Activated naive CD4-positive, alpha-beta T cell treated with anti-CD3 and anti-CD28 coated beads, Interleukin-2, amount 50 U/mL, for 24 hours (primary cell): ENCODE measurements around the gene SELENOP.
"Not testable (repeated sequence)": the region's sequence is repeated elsewhere in the genome, so short reads cannot be mapped to it uniquely, and the experiment has no call there.

ENCODE experiments used
- H3K27ac Mint-ChIP-seq: one replicate; pipeline ENCODE4 v1.8.0; 2021; ENCODE audit warnings: mild to moderate bottlenecking, mixed read lengths
- H3K27me3 Mint-ChIP-seq: one replicate; pipeline ENCODE4 v1.8.0; 2021; ENCODE audit warnings: mixed read lengths
- H3K36me3 Mint-ChIP-seq: one replicate; pipeline ENCODE4 v1.8.0; 2021; ENCODE audit warnings: mixed read lengths
- H3K4me1 Mint-ChIP-seq: one replicate; pipeline ENCODE4 v1.8.0; 2021; ENCODE audit warnings: mixed read lengths
- H3K4me3 Mint-ChIP-seq: one replicate; pipeline ENCODE4 v1.8.0; 2021; ENCODE audit warnings: mild to moderate bottlenecking, mixed read lengths
- H3K9me3 Mint-ChIP-seq: one replicate; pipeline ENCODE4 v1.8.0; 2021; ENCODE audit warnings: mixed read lengths

The SELENOP gene, protein sequence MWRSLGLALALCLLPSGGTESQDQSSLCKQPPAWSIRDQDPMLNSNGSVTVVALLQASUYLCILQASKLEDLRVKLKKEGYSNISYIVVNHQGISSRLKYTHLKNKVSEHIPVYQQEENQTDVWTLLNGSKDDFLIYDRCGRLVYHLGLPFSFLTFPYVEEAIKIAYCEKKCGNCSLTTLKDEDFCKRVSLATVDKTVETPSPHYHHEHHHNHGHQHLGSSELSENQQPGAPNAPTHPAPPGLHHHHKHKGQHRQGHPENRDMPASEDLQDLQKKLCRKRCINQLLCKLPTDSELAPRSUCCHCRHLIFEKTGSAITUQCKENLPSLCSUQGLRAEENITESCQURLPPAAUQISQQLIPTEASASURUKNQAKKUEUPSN

DNA sequence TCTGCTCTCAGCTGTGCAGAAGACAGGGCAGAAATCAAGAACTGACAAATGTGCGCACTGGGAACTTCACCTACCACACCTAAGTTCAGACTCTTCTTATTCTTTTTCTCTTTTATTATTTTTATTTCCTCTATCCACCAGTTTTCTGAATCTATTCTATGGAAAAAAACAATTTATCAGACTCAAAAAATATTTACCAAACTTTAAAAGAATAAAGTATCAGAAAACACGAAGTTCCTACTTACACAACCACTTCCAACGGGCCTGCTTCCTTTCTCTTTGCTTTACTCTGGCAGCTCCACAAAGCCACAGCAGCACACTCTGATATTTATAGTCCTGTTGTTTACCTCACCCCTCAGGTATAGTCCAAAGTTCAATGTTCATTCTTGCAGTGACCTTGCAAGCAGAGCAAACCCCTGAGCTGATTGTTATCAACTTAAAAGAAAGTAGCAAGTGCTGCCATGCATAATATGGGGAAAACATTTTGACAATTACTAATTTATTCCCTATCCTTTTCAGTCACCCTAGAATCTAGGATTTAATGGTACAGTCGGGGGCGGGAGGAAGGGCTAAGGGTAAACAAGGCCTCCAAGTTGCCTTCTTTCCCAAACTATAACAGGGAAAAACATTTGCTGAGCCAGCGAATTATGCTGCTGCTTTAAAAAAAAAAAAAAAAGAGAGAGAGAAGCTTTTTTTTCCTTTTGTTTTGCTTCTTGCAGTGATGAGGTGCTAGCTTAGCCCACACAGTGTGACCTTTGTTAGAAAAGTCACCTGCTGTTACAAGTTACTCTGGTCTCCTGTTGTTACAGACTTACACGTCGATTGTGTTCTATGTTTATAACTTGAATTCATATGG lies at the start of gene SELENOP:
Gene SELENOP (minus strand): TSS at position 302 of the 856 bp plus-strand sequence. CDS start 3,539 bp downstream, outside the sequence.
- H3K4me3 Mint-ChIP-seq: no peak within 1 kb of the TSS
- peak within 1 kb of the TSS; percentile 27 for H3K27ac Mint-ChIP-seq
- no peaks in the 10 kb centered on the region for H3K36me3 Mint-ChIP-seq
- H3K9me3 Mint-ChIP-seq: no peaks in the 10 kb centered on the region
- peaks cover 5% of the 10 kb centered on the region for H3K4me1 Mint-ChIP-seq
- H3K27me3 Mint-ChIP-seq: no peaks in the 10 kb centered on the region

DNA sequence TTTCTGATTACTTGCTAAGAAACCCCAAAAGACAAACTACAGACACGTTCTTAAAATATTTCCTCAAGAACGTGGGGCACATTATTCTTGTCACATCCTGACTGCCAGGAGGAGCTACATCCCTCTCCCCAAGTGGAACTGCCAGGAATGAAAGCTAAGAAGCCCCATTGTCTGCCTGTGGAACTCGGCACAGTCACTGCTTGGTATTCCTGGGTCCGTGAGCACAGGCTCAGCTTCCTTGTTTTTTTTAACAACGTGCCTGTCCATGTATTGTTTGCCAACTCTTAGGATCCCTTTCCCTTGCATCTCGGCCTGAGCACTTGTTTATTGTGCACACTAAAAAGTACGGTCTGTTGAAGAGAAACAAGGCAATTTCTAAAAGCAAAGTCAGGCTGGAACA lies 47.0 kb upstream of the SELENOP start:
- H3K27me3 Mint-ChIP-seq: peaks cover 7% of the 10 kb centered on the region
- H3K4me3 Mint-ChIP-seq: no peak overlapping the region
- no peaks in the 10 kb centered on the region for H3K36me3 Mint-ChIP-seq
- H3K27ac Mint-ChIP-seq: no peak overlapping the region
- H3K4me1 Mint-ChIP-seq: no peaks in the 10 kb centered on the region
- peaks cover 6% of the 10 kb centered on the region for H3K9me3 Mint-ChIP-seq

DNA sequence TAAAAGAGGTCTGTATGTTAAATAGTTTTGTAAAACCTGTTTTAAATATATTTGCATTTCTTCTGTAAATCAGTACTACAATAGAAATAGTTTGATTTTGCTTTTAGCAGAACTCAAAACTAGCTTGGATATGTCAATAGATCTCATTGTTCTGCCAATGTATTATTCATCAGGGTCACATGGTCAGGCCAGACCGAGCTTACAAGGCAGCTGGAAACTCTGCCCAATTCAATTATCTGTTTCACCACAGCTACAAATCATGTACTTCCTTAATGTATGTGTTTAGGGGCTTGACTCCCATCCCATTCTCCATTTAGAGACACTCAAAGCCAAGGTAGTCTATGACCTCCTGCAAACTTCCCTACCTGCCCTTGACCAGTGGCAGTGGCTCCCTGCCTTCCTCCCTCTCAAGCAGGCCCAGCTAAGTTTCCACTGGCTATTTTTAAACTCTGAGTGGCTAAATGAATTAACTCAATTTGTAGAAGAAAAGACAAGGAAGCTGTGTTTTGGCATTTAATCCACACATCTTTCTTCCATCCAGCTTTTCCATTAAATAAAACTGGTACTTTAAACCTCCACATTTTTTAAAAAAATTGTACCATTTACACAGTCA lies 46.4 kb upstream of the SELENOP start:
- H3K27me3 Mint-ChIP-seq: peaks cover 7% of the 10 kb centered on the region
- H3K27ac Mint-ChIP-seq: no peak overlapping the region
- H3K4me1 Mint-ChIP-seq: no peaks in the 10 kb centered on the region
- peaks cover 6% of the 10 kb centered on the region for H3K9me3 Mint-ChIP-seq
- no peak overlapping the region for H3K4me3 Mint-ChIP-seq
- no peaks in the 10 kb centered on the region for H3K36me3 Mint-ChIP-seq

DNA sequence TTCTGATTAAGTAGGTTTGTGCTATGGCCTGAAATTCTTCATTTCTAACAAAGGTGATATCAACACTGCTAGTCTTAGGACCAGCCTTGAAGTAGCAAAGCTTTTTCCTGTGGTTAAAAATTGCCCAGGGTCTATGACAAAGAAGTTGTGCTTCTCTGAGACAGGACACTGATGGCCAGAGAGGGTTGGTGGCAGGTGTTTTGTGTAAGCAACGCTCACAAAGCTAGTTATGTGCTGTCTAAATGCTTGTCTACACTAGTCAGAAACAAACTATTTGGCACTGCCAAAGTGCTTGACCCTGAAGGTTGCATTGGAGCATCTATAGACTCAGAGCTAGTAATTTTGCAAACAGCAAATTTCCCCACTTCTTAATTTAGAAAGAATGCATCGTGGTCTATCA lies 44.1 kb upstream of the SELENOP start:
- H3K4me1 Mint-ChIP-seq: no peaks in the 10 kb centered on the region
- no peak overlapping the region for H3K27ac Mint-ChIP-seq
- H3K27me3 Mint-ChIP-seq: peaks cover under 1% of the 10 kb centered on the region
- H3K36me3 Mint-ChIP-seq: no peaks in the 10 kb centered on the region
- no peaks in the 10 kb centered on the region for H3K9me3 Mint-ChIP-seq
- no peak overlapping the region for H3K4me3 Mint-ChIP-seq

DNA sequence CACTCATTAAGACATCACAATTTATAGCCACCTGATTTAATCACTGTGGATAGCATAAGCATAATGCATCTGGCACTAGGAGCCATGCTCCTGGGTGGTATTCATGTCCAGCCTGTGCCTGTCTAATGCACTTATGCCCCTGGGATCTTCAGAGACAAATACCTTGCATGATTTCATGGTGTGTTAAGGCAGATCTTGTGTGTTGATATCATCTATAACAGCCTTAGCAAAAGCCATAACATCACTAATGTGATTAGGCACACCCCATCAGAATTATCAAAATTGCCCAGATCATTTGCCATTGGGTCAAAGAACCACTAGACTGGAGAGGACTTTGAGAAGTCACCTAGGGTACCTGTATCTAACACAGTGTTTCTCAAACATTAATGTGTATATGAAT lies 43.7 kb upstream of the SELENOP start:
- no peak overlapping the region for H3K4me3 Mint-ChIP-seq
- H3K27me3 Mint-ChIP-seq: no peaks in the 10 kb centered on the region
- H3K27ac Mint-ChIP-seq: no peak overlapping the region
- no peaks in the 10 kb centered on the region for H3K9me3 Mint-ChIP-seq
- H3K4me1 Mint-ChIP-seq: no peaks in the 10 kb centered on the region
- H3K36me3 Mint-ChIP-seq: no peaks in the 10 kb centered on the region

DNA sequence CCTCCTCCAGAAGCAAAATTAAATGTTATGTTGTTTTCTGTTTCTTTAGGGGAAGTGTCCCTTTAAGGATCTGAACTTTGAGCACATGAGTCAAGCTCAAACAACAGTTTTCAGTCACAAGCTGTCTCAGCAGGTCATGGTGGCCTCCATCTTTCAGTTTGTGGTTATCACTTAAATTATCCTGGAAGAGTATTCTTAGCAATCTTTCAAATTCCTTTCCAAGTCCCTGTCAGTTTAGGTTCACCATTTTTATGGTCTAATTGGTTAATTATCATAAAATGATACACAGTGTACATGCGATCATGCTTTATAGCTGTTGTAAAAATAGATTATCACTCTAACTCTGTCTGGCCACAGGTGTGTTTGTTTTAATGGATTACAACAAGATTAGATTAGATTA lies 43.1 kb upstream of the SELENOP start:
- Mint-ChIP-seq H3K4me3 (no peak overlapping the region), H3K9me3 (no peaks in the 10 kb centered on the region), H3K27ac (no peak overlapping the region), H3K4me1 (no peaks in the 10 kb centered on the region), H3K27me3 (no peaks in the 10 kb centered on the region), H3K36me3 (no peaks in the 10 kb centered on the region)

DNA sequence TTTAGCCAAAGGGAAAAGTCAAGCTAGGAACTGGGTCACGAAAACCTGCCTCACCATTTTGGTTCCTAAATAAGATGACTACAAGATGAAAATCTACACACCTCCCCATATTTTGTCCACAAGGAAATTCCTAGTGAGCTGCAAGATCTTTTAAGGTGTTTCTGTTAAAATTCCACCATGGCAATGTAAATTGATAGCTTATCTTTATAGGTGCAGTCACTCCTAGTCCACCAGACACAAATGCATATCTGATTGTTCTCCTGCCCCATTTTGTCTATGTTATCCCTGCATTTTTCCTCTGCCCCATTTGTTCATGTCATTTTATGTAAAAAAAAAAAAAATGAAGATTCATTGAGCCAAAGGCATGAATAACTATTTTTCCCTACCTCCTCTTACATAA lies 41.1 kb upstream of the SELENOP start:
- Mint-ChIP-seq H3K36me3 (peaks cover 1% of the 10 kb centered on the region), H3K9me3 (no peaks in the 10 kb centered on the region), H3K4me3 (no peak overlapping the region), H3K4me1 (no peaks in the 10 kb centered on the region), H3K27me3 (peaks cover 1% of the 10 kb centered on the region), H3K27ac (no peak overlapping the region)

DNA sequence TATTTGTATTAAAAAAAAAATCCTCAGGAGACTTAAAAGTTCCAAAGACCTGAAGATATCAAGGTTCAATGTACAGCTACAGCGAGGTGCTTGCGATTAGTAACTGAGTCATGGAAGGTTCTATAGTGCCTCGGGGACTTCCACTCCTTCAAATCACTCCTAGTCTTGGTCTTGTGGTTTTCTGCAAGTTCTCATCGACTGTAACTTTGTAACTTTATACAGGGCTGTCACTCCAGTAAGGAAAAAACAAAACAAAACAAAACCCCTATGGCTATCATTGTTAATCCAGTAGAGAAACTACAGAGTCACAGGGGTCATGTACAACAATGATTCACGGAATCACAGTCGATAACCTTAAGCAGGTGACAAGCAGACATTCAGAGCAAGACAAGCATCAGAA lies 39.8 kb upstream of the SELENOP start:
- Mint-ChIP-seq H3K9me3 (no peaks in the 10 kb centered on the region), H3K27ac (no peak overlapping the region), H3K4me1 (no peaks in the 10 kb centered on the region), H3K36me3 (peaks cover 1% of the 10 kb centered on the region), H3K4me3 (no peak overlapping the region), H3K27me3 (peaks cover 1% of the 10 kb centered on the region)

DNA sequence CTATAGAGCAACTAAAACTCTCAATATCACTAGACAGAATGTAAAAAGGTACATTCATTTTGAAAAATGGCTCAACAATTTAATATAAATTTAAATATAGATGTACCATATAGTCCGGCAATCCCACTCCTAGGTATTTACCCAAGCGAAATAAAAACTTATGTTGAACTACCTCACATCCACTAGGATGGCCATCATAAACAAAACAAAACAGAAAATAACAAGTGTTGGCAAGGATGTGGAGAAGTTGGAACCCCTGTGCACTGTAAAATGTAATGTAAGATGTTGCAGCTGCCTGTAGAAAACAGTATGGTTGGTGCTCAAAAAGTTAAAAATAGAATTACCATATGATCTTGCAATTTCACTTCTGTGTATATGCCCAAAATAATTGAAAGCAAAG lies 36.9 kb upstream of the SELENOP start:
- peaks cover 1% of the 10 kb centered on the region for H3K36me3 Mint-ChIP-seq
- H3K4me1 Mint-ChIP-seq: no peaks in the 10 kb centered on the region
- H3K4me3 Mint-ChIP-seq: no peak overlapping the region
- peaks cover 3% of the 10 kb centered on the region for H3K27me3 Mint-ChIP-seq
- H3K27ac Mint-ChIP-seq: no peak overlapping the region
- no peaks in the 10 kb centered on the region for H3K9me3 Mint-ChIP-seq

DNA sequence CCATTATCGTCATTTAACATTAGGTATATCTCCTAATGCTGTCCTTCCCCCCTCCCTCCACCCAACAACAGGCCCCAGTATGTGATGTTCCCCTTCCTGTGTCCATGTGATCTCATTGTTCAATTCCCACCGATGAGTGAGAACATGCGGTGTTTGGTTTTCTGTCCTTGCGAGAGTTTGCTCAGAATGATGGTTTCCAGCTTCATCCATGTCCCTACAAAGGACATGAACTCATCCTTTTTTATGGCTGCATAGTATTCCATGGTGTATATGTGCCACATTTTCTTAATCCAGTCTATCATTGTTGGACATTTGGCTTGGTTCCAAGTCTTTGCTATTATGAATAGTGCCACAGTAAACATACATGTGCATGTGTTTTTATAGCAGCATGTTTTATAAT lies 32.7 kb upstream of the SELENOP start:
- not testable (repeated sequence) for H3K9me3 Mint-ChIP-seq, H3K36me3 Mint-ChIP-seq, H3K27me3 Mint-ChIP-seq, H3K4me3 Mint-ChIP-seq, H3K4me1 Mint-ChIP-seq, H3K27ac Mint-ChIP-seq

DNA sequence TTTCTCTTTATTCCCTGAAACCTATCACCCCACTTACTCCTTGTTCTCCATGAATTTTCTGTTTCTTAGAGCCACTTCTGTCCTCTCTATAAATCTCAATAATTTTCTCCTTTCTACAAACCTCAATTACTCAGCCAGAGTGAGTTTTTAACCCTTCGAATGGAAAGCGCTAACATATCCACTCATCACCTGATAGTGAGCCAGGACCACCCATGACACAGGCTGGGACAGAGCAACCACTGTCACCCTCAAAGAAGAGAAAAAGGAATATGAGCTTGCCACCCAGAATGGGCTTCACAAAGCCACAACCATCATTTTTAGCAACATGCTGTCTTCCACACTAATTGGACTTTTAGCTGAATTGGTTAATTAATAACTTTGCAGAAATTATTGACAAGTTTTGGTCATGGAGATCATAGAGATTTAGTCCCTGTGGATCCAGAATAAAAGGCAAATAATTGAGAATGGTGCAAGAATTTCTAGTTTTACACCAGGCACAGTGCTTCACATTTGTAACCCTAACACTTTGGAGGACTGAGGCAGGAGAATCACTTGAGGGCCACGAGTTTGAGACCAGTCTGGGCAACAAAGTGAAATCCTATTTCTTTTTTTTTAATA lies 32.1 kb upstream of the SELENOP start:
- Mint-ChIP-seq H3K4me1 (no peaks in the 10 kb centered on the region), H3K4me3 (no peak overlapping the region), H3K36me3 (peaks cover 1% of the 10 kb centered on the region), H3K9me3 (no peaks in the 10 kb centered on the region), H3K27me3 (peaks cover 5% of the 10 kb centered on the region), H3K27ac (no peak overlapping the region)

DNA sequence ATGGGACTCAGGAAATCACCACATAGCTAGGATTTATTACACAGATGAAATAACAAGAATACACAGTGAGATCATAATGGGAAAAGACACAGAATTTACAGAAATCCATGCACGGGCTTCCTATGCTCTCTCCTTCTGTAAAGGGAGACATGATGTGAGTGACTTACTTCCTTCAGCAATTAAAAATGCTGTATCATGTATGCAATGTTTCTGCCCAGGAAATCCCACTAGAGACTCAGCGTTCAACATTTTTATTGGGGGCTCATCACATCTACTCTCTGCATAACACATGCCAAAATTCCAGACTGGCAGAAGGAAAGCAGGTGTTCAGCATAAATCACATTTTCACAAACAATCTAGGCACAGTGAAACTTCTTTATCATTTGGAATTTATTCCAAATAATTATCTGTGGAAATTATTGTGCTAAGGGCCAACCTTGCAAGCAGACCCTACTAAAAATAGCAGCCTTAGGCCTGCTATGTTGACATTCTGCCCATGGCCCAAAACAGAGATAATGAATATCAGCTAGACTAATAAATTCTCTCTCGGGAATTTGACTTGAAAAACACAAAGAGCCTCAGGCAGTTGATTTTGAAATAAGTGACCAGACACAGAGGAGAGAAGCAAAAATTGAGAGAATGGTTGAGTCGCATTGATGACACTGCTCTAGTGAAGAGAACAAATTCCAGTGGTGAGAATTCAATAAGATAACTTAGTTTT lies 31.4 kb upstream of the SELENOP start:
- Mint-ChIP-seq H3K27me3 (peaks cover 4% of the 10 kb centered on the region), H3K36me3 (peaks cover under 1% of the 10 kb centered on the region), H3K9me3 (no peaks in the 10 kb centered on the region), H3K27ac (no peak overlapping the region), H3K4me3 (no peak overlapping the region), H3K4me1 (no peaks in the 10 kb centered on the region)

DNA sequence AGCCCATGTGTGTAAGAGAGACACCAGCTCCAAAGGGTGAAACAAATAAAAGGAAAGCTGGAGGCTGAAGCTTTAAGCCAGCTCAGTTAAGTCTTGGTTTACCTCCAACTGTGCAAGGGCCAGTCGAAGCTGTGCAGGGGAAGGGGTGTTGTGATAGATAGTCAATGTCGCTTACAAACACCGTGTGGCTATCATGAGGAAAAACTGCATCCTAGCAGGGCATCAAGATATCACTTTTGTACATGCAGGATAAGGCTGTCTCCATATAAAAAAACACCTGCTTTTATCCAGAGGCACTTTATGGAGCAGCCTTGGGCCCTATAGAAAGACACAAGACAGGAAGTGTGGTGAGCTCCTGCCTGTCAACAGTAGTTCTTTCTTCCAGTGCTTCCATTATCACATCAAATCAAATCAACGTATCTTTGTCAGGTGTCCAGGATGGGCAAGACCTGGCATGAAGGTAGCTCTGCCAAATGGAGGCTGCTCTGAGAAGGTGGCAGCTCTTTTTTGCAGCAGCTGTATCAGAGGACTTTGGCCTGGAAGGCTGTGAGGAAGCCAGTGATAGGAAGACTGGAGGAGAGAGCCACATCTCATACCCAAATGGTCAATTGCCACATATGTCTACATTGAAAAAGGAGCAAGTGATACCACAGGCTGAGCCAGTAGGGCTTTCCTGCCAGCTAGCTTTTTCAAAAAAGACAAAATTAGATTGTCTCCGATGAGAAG lies 29.3 kb upstream of the SELENOP start:
- Mint-ChIP-seq H3K27me3 (peaks cover 4% of the 10 kb centered on the region), H3K9me3 (no peaks in the 10 kb centered on the region), H3K4me3 (no peak overlapping the region), H3K27ac (no peak overlapping the region), H3K4me1 (no peaks in the 10 kb centered on the region), H3K36me3 (no peaks in the 10 kb centered on the region)

DNA sequence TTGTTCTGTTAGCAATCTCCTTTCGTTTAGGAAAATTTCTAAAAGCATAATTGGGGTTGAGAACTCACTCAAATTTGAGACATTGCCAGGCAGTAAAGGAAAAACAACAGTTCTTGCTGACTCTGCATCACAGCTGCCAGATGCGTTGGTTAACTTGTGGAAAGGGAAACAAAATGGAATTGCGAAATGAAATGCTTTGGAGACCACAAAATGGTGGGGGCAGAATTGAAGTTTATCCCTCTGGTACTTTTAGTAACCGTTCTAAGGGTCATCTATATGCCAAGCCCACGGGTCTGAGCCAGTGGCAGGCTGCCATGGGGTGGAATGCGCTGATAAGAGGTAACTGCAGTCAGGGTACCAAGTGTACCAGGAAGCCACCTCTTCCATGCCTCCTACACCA lies 28.6 kb upstream of the SELENOP start:
- Mint-ChIP-seq H3K4me3 (no peak overlapping the region), H3K27ac (no peak overlapping the region)

More for the DNA sequence above, 28.6 kb upstream of the SELENOP start:
- H3K4me1 Mint-ChIP-seq: no peaks in the 10 kb centered on the region
- no peaks in the 10 kb centered on the region for H3K9me3 Mint-ChIP-seq
- peaks cover 2% of the 10 kb centered on the region for H3K27me3 Mint-ChIP-seq
- no peaks in the 10 kb centered on the region for H3K36me3 Mint-ChIP-seq
